KBM-7 (cell line): Measurements from ENCODE around the gene TOR4A.

Experiments
- DNase-seq: peaks from one replicate; pipeline ENCODE4 v3.0.0-alpha.2; 2015
- in situ Hi-C: fragments of 300-500 bp; cut with MboI; formaldehyde crosslinking; loops from 2 replicates; pipeline ENCODE4 v1.14.3; 2020; ENCODE audit warnings: low sequenced_read_pairs, low pct_unique_long_range_greater_than_20kb, mixed read lengths

TOR4A gene

GRCh38 chr9:137311986-137312851 lies 34.7 kb downstream of the TOR4A start:
- no peak for DNase-seq
- in situ Hi-C loops, result no loop called here

GRCh38 chr9:137312852-137313325 lies 35.4 kb downstream of the TOR4A start:
- in situ Hi-C loops, result no loop called here

GRCh38 chr9:137313326-137313936 lies 35.9 kb downstream of the TOR4A start:
- DNase-seq, result no peak
- in situ Hi-C loops, result no loop called here

More at GRCh38 chr9:137312852-137313325, 35.4 kb downstream of the TOR4A start:
- no peak for DNase-seq

DNA sequence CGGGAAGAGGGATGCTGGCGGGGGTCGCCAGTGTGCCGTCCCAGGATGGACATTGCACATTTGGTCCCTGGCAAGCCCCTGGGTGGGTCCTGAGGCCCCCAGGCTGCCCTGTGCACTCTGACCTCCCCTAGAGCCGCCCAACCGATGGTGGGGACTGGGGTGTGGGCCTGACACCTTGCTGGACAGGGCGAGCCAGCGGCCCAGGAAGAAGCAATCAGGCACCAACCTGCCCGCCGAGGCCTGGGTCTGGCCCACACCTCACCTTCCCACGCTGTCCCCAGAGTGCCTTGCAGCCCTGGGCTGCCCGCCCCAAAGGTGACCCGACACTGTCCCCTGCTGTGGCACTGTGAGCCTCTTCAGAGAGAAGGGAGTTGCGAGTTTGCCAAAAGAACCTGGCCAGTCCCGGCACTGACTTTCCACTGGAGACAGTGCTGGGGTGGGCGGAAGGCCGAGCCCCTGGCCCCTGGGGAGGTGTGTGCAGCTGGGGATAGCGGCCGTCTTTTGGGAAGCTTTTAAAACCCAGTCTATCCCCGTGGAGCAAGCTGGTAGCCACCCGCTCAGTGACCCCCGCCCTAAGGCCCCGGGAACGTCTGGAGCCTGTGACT lies 36.5 kb downstream of the TOR4A start:
- in situ Hi-C loops, result no loop called here
- DNase-seq, result no peak

GRCh38 chr9:137314561-137315560 lies 37.3 kb downstream of the TOR4A start:
- in situ Hi-C loops, result no loop called here
- DNase-seq, result no peak

DNA sequence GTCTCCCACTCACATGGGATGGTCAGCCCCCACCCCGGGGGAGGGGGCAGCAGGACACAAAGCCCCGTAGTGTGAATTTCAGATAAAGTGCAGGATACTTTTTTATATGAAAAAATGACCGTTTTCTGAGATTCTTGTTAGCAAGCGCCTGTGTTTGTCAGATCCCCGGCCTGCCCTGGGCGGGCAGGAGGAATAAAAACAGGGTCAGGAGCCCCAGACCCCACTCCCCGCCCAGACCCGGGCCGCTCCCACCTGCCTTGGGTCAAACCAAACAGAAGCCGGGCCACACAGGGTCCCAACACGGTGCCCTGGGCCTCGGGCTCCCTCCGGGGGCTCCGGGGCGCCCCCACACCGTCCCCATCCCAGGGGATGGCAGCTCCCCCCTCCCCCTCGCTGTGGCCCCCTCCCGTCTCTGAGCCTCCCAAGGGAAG lies 38.1 kb downstream of the TOR4A start:
- no peak for DNase-seq
- in situ Hi-C loops, result no loop called here

DNA sequence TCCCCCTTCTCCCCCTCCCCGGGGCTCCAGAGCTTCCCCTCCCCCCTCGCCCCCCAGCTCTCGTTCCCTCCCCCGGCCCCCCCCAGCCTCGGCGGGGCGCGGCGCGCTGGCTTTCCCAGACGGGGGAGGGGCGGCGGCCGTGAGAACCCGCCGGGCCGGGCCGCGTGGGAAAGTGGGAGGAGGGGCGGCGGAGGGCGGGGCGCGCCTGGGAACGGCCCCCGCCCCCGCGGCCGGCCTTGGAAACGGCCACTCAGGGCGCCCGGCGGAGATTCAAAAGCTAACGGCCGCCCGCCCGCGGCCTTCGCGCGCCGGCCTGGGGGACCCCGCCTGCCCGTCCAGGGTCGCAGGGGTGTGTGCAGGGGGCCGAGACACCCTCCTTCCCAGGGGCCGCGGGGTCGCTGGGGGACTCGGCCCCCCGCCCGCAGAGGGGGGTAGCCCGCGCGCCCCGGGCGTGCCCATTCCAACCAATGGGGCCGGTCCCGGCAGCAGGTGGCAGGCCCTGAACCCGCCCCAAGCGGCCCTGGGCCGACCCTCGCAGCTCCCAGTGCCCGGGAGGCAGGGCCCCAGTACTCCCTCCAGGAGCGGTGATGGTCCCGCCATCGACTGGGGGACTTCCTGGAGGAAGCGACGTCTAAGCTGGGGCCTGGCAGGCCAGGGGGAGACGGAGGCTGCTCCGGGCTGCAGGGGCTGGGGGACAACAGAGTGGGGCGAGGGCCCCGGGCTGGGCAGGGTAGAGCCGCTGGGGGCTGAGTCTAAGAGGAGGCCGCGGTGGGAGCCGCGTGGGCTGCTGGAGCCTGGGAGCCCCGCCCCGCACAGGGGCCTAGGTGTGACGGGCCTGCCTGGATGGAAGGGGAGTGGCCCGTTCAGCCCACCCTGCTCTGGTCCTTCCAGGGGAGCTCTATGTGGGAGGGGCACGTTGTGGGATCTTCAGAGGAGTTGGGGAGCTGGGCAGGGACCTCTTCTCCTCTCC lies 38.8 kb downstream of the TOR4A start:
- no peak for DNase-seq
- in situ Hi-C loops, result no loop called here

- in situ Hi-C loops, result no loop called here
- DNase-seq, result no peak
Observed at GRCh38 chr9:137317021-137317717, 39.6 kb downstream of the TOR4A start.

GRCh38 chr9:137317718-137318511 lies 40.4 kb downstream of the TOR4A start:
- in situ Hi-C loops, result no loop called here
- no peak for DNase-seq

GRCh38 chr9:137318602-137319001 lies 41.1 kb downstream of the TOR4A start:
- DNase-seq, result no peak
- in situ Hi-C loops, result no loop called here

GRCh38 chr9:137319011-137319738 lies 41.6 kb downstream of the TOR4A start:
- DNase-seq, result no peak
- in situ Hi-C loops, result no loop called here

DNA sequence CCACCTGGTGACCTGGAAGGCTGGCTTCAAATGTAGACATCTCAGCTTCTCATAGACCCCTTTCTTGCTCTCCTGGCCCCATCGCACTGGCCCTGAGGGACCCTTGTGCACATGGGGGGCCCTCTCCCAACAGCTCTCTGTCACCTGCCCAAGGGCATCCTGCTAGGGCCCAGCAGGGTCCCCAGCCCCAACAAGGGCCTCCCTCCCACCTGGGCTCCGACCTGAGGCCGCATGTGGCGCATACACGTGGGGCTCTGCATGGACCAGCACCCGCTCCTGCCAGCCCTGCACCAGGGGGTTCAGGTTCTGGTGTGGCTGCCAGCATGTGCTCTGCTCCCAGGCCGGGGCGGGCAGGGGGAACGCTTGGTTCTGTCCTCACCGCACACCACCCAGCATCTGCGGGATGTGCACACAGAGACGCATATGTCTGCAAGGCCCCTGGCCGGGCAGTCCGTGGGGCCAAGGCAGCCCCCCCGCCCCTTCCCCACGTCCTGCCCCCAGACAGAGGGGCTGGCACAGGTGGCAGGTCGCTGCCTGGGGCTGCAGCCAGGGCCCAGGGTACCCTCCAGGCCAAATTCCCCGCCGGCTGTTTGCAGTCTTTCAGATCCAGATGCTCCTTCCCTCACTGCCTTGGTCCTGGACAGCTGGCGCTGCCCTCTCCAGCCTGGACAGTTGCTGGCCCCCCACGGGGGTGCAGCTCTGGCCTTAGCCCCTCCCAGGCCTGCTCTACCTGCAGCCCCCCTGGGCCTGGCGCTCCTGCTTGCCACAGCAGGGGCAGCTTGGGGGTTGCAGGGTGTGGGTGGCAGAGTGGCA lies 42.4 kb downstream of the TOR4A start:
- no peak for DNase-seq
- in situ Hi-C loops, result no loop called here

GRCh38 chr9:137320555-137321384 lies 43.2 kb downstream of the TOR4A start:
- in situ Hi-C loops, result no loop called here
- peak; percentile 87 for DNase-seq

- DNase-seq, result no peak
- in situ Hi-C loops, result no loop called here
Observed at GRCh38 chr9:137321726-137322361, 44.3 kb downstream of the TOR4A start.
